BJ (cell line): ENCODE results near the gene GPC6. TPM values are rescaled to one million over a fixed set of nuclear protein-coding genes. Genes with fewer than 3 reads are reported as not detected.

Experiments
- CTCF ChIA-PET: fragments of 350-600 bp; formaldehyde crosslinking; extraction: SDS; loops from one replicate; lab custom pipeline; 2021; ENCODE audit warnings: antibody characterized with exemption, inconsistent platforms; lab: Yijun Ruan, JAX
- POLR2A ChIA-PET: fragments of 300-600 bp; sonication (Branson Sonifier 250); formaldehyde crosslinking; extraction: SDS; loops from one replicate; lab custom pipeline; 2021; ENCODE audit warnings: antibody characterized with exemption; lab: Charles Lee
- DNase-seq: peaks from one replicate; pipeline ENCODE4 v3.0.0-alpha.2; 2011; ENCODE audit warnings: low read depth
- H3K27me3 ChIP-seq: 2 replicates; pipeline ENCODE4 v1.6.0; 2011; ENCODE audit warnings: low read length; ENCODE audit not compliant: control insufficient read depth, insufficient read depth
- H3K36me3 ChIP-seq: 2 replicates; pipeline ENCODE4 v1.5.1; 2011; ENCODE audit warnings: low read length; ENCODE audit not compliant: control insufficient read depth, insufficient read depth
- H3K4me3 ChIP-seq: 2 replicates; pipeline ENCODE4 v1.5.1; 2011; ENCODE audit warnings: low read depth, mild to moderate bottlenecking, control low read depth, low read length
- polyA plus RNA-seq: library from polyadenylated mRNA; depleted of rRNA; stranded (reverse); fragments of >200 nt; gene quantifications from 2 replicates; pipeline ENCODE4 v1.2.3, GENCODE V29; 2011
- TF ChIP-seq, protein P1 (sequence below): IDR thresholded peaks from 2 replicates; pipeline ENCODE4 v1.5.1; 2011; ENCODE audit warnings: low read depth, mild to moderate bottlenecking, control low read depth, inconsistent platforms, low read length, moderate library complexity; ENCODE audit not compliant: insufficient read depth

Gene GPC6
- polyA plus RNA-seq, 1 experiment = 23.0 TPM

DNA sequence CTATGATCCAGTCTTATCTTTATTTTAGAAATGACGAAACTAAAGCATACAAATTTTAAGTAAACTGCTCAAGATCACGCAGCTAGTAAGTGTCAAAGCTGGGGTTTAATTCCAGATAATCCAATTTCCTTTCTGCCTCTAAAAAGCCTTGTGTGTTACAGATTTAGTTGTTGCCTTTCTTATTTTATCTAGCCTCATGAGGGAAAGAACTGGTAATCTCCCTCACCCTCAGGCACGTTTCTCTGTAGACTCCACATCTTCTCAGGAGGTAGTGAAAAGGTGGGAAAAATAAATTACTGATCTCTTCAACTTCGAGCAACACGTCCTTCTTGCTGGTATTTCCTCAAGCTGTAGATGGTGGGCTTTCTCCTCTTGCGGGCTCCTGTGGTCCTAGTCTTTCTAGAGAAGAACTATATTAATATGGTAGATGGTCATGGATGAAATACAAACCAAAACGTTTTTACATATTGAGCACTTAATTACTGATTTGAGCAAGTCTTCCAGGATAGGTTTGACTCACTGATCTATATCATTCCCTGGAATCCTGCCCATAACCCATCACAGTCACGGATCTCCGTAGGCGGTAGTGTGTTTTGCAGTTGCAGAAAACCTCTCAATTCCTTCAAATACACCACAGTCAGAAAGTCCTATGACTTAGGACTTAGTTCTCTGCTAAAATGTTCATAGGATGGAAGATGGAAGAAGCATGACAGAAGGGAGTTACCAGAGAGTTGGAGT, 733.4 kb downstream of the GPC6 start:
- ChIA-PET CTCF (no interaction called here), POLR2A (no interaction called here)
- TF ChIP-seq, protein P1, sequence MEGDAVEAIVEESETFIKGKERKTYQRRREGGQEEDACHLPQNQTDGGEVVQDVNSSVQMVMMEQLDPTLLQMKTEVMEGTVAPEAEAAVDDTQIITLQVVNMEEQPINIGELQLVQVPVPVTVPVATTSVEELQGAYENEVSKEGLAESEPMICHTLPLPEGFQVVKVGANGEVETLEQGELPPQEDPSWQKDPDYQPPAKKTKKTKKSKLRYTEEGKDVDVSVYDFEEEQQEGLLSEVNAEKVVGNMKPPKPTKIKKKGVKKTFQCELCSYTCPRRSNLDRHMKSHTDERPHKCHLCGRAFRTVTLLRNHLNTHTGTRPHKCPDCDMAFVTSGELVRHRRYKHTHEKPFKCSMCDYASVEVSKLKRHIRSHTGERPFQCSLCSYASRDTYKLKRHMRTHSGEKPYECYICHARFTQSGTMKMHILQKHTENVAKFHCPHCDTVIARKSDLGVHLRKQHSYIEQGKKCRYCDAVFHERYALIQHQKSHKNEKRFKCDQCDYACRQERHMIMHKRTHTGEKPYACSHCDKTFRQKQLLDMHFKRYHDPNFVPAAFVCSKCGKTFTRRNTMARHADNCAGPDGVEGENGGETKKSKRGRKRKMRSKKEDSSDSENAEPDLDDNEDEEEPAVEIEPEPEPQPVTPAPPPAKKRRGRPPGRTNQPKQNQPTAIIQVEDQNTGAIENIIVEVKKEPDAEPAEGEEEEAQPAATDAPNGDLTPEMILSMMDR = no peak
- no peak for DNase-seq
- H3K4me3 ChIP-seq = no peak overlapping the region
- no peaks in the 10 kb centered on the region for H3K27me3 ChIP-seq
- no peaks in the 10 kb centered on the region for H3K36me3 ChIP-seq

DNA sequence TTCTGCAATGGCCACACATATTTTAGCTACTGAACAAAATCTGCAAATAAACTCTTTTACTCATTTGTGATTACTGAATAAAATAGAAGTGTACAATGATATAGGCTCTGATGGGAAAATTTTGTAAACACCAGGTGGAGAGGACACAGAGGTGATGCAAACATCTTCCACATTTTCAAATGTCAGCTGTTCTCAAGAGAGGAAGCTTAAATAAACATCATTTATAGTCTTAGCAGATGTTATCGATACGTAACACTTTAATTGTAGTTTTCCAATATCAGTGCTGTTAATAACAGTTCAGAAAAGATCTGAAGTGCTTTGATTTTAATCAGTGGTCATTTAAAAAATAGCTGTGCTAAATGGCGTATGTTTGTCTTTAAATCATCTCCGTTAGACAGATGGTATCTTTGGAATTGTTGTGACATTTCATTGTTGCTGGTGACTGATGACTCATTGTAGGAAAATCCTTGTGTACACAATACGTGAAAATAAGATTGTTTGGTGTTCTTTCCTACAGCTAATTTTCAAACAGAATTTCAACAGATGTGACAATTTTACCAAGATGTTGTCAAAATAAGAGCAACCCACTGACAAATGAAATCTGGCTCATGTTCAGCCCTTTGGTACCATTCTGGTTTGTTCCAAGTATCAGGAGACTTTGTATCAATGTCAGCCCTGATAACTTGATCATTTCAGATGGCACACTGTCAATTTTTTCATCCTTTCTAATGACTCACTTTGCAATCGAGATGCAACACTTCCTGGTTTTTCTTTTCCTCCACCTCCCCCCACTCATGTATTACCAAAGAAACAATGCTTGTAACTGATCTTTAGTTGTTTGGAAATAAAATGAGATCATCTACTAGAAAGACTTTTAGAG, 736.9 kb downstream of the GPC6 start:
- H3K4me3 ChIP-seq = no peak overlapping the region
- no peaks in the 10 kb centered on the region for H3K27me3 ChIP-seq
- POLR2A ChIA-PET = interaction anchor here (0.6 kb wide), 1 partner anchor 1164 kb away, joined by 4 read pairs; no protein-coding TSS in a partner anchor
- CTCF ChIA-PET = interaction anchor here (0.6 to 1.0 kb wide), 3 partner anchors 8 to 281 kb away, joined by 3 read pairs; no protein-coding TSS in a partner anchor
- TF ChIP-seq, protein P1 = no peak
- DNase-seq = no peak
- no peaks in the 10 kb centered on the region for H3K36me3 ChIP-seq

DNA sequence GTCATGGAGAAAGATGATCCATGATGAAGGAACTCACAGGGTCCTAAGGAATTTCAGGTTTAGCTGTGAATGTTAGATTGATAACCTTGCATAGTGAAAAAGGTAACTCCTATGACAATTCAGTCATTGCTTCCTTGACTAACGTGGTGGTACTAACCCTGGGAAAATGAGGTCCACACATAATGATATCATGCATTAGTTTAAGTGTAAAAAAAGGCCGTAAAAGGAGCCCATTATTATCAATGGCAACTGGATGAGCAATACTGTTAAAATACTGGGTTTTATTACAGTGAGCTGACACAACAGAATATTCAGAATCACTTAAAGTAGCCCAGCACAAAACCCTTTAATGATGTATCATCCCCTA, 737.5 kb downstream of the GPC6 start:
- no peaks in the 10 kb centered on the region for H3K27me3 ChIP-seq
- H3K4me3 ChIP-seq = no peak overlapping the region
- TF ChIP-seq, protein P1 = no peak
- H3K36me3 ChIP-seq = no peaks in the 10 kb centered on the region
- no peak for DNase-seq
- CTCF ChIA-PET = no interaction called here
- POLR2A ChIA-PET = no interaction called here

DNA sequence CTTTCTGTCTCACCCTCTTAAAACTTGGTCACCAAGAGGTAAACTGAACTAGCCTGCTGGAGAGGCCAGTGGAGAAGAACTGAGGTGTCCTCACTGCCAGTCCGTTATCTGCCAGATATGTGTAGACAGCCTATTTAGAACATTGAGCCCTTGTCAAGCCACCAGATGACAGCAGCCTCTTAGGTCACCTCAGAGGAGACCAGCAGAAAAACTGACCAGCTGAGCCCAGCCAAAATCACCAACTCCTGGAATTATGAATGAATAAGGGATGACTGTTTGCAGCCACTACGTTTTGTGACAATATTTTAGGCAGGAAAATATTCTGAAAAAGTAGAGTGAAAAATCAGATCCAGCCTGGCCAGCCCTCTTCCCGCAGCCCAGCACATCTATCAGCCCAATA, 739.0 kb downstream of the GPC6 start:
- POLR2A ChIA-PET = no interaction called here
- CTCF ChIA-PET = no interaction called here
- Histone ChIP-seq H3K36me3 (no peaks in the 10 kb centered on the region), H3K4me3 (no peak overlapping the region), H3K27me3 (no peaks in the 10 kb centered on the region)
- no peak for DNase-seq
- TF ChIP-seq, protein P1 = no peak

DNA sequence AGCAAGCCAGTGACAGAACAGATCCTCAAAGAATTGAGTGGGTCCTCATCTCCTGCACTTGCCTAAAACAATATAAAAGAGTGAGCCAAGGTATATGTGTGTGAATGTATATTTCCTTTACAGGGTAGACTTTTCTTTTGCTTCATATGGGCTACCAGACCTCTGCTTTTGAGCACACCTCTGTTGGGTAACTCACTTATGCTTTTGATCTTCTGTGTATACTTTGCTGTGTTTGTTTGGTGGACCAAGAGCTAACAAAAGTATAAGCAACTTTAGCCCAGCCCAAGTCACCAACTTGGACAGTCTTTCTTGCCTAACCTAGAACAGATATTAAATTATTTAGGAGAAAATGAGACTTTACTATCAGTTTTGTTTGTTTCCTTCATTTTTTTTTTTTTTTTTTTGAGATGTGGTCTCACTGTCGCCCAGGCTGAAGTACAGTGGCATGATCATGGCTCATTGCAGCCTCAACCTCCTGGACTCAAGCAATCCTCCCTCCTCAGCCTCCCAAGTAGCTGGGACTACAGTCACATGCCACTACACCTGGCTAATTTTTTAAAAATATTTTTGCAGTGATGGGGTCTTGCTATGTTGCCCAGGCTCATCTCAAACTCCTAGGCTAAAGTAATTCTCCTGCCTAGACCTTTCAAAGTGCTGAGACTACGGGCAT, 739.8 kb downstream of the GPC6 start:
- H3K4me3 ChIP-seq = no peak overlapping the region
- TF ChIP-seq, protein P1 = no peak
- ChIA-PET CTCF (no interaction called here), POLR2A (no interaction called here)
- no peaks in the 10 kb centered on the region for H3K36me3 ChIP-seq
- no peak for DNase-seq
- no peaks in the 10 kb centered on the region for H3K27me3 ChIP-seq
